H1 (cell line): ENCODE results near the gene IPO11. TPM values are rescaled to one million over a fixed set of nuclear protein-coding genes. Genes with fewer than 3 reads are reported as not detected.

Experiments
- KDM4A ChIP-seq: IDR thresholded peaks from one replicate; pipeline ENCODE4 v1.7.1; 2012; ENCODE audit warnings: low read depth, mild to moderate bottlenecking, moderate library complexity, low read length, inconsistent platforms; ENCODE audit not compliant: severe bottlenecking
- TCF12 ChIP-seq: IDR thresholded peaks from 2 replicates; pipeline ENCODE4 v1.6.1; 2011; ENCODE audit warnings: low read depth, mild to moderate bottlenecking, low read length
- polyA plus RNA-seq, 7 experiments: library from polyadenylated mRNA; depleted of rRNA in 3 of 7; stranded (reverse) in 5 of 7; unstranded in 2 of 7; fragments of >200 nt in 5 of 7; fragments of 200-250 nt in 2 of 7; gene quantifications; 1 replicate in 5 of 7; 2 replicates in 1 of 7; 4 replicates in 1 of 7; pipeline versions ENCODE4 v1.2.1 to v1.2.3, GENCODE V29; 2011 to 2013; ENCODE audit warnings: missing spikeins in 2 of 7, mixed read lengths in 2 of 7
- total RNA-seq: library from RNA; stranded (reverse); fragmentation: NEBNext Ultra II Directional; extraction: Animal tissue kit (Norgen Biotek cat#: 25700); gene quantifications from 2 replicates; pipeline ENCODE4 v1.2.1, GENCODE V29; 2021
- TF ChIP-seq, protein P1 (sequence below): fragments of 300-600 bp; sonication (generic); IDR thresholded peaks from 2 replicates; pipeline ENCODE4 v1.7.1; 2012; ENCODE audit warnings: low read length, moderate library complexity, mild to moderate bottlenecking, inconsistent platforms; ENCODE audit not compliant: insufficient replicate concordance
- TF ChIP-seq, protein P2 (sequence below): IDR thresholded peaks from 2 replicates; pipeline ENCODE4 v1.6.1; 2012; ENCODE audit warnings: inconsistent platforms

IPO11 gene
- total and polyA plus RNA-seq, 2 of the 8 experiments (the other 6 are each of a cell fraction or from before 2014, with no cell fraction given), result 23.6 to 64.4 TPM

DNA sequence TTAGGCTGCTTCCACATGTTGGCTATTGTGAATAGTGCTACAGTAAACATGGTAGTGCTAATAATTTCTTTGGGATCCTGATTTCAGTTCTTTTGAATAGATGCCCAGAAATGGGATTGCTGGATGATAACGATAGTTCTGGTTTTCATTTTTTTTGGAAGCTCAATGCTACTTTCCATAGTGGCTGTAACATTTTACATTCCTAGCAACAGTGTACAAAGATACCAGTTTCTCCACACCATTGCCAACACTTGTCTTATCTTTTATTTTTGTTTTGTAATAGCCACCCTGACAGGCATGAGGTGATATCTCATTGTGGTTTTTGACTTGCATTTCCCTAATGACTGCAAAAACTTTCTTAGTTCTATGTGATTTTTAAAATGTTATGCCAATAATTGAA is 97.2 kb downstream of the IPO11 start (continued):
- TF ChIP-seq, protein P1, sequence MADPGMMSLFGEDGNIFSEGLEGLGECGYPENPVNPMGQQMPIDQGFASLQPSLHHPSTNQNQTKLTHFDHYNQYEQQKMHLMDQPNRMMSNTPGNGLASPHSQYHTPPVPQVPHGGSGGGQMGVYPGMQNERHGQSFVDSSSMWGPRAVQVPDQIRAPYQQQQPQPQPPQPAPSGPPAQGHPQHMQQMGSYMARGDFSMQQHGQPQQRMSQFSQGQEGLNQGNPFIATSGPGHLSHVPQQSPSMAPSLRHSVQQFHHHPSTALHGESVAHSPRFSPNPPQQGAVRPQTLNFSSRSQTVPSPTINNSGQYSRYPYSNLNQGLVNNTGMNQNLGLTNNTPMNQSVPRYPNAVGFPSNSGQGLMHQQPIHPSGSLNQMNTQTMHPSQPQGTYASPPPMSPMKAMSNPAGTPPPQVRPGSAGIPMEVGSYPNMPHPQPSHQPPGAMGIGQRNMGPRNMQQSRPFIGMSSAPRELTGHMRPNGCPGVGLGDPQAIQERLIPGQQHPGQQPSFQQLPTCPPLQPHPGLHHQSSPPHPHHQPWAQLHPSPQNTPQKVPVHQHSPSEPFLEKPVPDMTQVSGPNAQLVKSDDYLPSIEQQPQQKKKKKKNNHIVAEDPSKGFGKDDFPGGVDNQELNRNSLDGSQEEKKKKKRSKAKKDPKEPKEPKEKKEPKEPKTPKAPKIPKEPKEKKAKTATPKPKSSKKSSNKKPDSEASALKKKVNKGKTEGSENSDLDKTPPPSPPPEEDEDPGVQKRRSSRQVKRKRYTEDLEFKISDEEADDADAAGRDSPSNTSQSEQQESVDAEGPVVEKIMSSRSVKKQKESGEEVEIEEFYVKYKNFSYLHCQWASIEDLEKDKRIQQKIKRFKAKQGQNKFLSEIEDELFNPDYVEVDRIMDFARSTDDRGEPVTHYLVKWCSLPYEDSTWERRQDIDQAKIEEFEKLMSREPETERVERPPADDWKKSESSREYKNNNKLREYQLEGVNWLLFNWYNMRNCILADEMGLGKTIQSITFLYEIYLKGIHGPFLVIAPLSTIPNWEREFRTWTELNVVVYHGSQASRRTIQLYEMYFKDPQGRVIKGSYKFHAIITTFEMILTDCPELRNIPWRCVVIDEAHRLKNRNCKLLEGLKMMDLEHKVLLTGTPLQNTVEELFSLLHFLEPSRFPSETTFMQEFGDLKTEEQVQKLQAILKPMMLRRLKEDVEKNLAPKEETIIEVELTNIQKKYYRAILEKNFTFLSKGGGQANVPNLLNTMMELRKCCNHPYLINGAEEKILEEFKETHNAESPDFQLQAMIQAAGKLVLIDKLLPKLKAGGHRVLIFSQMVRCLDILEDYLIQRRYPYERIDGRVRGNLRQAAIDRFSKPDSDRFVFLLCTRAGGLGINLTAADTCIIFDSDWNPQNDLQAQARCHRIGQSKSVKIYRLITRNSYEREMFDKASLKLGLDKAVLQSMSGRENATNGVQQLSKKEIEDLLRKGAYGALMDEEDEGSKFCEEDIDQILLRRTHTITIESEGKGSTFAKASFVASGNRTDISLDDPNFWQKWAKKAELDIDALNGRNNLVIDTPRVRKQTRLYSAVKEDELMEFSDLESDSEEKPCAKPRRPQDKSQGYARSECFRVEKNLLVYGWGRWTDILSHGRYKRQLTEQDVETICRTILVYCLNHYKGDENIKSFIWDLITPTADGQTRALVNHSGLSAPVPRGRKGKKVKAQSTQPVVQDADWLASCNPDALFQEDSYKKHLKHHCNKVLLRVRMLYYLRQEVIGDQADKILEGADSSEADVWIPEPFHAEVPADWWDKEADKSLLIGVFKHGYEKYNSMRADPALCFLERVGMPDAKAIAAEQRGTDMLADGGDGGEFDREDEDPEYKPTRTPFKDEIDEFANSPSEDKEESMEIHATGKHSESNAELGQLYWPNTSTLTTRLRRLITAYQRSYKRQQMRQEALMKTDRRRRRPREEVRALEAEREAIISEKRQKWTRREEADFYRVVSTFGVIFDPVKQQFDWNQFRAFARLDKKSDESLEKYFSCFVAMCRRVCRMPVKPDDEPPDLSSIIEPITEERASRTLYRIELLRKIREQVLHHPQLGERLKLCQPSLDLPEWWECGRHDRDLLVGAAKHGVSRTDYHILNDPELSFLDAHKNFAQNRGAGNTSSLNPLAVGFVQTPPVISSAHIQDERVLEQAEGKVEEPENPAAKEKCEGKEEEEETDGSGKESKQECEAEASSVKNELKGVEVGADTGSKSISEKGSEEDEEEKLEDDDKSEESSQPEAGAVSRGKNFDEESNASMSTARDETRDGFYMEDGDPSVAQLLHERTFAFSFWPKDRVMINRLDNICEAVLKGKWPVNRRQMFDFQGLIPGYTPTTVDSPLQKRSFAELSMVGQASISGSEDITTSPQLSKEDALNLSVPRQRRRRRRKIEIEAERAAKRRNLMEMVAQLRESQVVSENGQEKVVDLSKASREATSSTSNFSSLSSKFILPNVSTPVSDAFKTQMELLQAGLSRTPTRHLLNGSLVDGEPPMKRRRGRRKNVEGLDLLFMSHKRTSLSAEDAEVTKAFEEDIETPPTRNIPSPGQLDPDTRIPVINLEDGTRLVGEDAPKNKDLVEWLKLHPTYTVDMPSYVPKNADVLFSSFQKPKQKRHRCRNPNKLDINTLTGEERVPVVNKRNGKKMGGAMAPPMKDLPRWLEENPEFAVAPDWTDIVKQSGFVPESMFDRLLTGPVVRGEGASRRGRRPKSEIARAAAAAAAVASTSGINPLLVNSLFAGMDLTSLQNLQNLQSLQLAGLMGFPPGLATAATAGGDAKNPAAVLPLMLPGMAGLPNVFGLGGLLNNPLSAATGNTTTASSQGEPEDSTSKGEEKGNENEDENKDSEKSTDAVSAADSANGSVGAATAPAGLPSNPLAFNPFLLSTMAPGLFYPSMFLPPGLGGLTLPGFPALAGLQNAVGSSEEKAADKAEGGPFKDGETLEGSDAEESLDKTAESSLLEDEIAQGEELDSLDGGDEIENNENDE, result no peak
- TF ChIP-seq KDM4A, result no peak
- no peak for TF ChIP-seq TCF12
- TF ChIP-seq, protein P2, sequence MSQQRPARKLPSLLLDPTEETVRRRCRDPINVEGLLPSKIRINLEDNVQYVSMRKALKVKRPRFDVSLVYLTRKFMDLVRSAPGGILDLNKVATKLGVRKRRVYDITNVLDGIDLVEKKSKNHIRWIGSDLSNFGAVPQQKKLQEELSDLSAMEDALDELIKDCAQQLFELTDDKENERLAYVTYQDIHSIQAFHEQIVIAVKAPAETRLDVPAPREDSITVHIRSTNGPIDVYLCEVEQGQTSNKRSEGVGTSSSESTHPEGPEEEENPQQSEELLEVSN, result no peak
